Measurements from ENCODE around the gene PMS1.

GRCh38 chr2:189862751-189863150, 78.5 kb downstream of the PMS1 start:
- TF ChIP-seq CTCF (IDR thresholded peaks at IDR 0.05): no peak
- no peak for TF ChIP-seq POLR2AphosphoS5 (IDR thresholded peaks at IDR 0.05)
- TF ChIP-seq POLR2A (IDR thresholded peaks at IDR 0.05): no peak

Measured in gastroesophageal sphincter (tissue), 3 donors.